DOHH2 (cell line): Measurements from ENCODE around the gene FNDC3A.

Source experiments
- CTCF ChIP-seq: fragments of 200-600 bp; sonication (generic); IDR thresholded peaks from one replicate; pipeline ENCODE4 v1.5.1; 2014; ENCODE audit warnings: antibody characterized with exemption, mild to moderate bottlenecking, low read depth, low read length; ENCODE audit not compliant: poor library complexity, severe bottlenecking
- EZH2phosphoT487 ChIP-seq: fragments of 200-600 bp; sonication (generic); IDR thresholded peaks from 2 replicates; pipeline ENCODE4 v1.6.1; 2017; ENCODE audit warnings: borderline replicate concordance, mild to moderate bottlenecking, antibody characterized with exemption, low read length, moderate library complexity, mixed read lengths

- no peak for TF ChIP-seq CTCF
- TF ChIP-seq EZH2phosphoT487, result no peak
Measured at GRCh38 chr13:49110913-49111170, 135.1 kb downstream of the FNDC3A start.
